A549 (cell line): Measurements from ENCODE around the gene MPST. TPM values are rescaled to one million over a fixed set of nuclear protein-coding genes. Genes with fewer than 3 reads are reported as not detected.

Experiments used
- ATAC-seq, 2 experiments: fragments of 200-7000 bp in 1 of 2; fragments of >200 bp in 1 of 2; cut with Nextera tagmentation in 1 of 2; cut with Tn5 transposase in 1 of 2; 3 replicates each; pipeline versions ENCODE4 v1.8.0 to v1.9.1; 2018 to 2020; ENCODE audit warnings: mild to moderate bottlenecking in 1 of 2, moderate library complexity in 1 of 2
- CTCF ChIA-PET: fragments of 300-600 bp; sonication (Branson Sonifier 250); formaldehyde crosslinking; extraction: SDS; loops from one replicate; lab custom pipeline; 2021; ENCODE audit warnings: antibody characterized with exemption, inconsistent platforms; lab: Yijun Ruan, JAX
- POLR2A ChIA-PET: fragments of 350-600 bp; formaldehyde crosslinking; extraction: SDS; loops from one replicate; lab custom pipeline; 2021; ENCODE audit warnings: antibody characterized with exemption, inconsistent platforms; lab: Yijun Ruan, JAX
- DNase-seq, 2 experiments: peaks; one replicate each; pipeline versions ENCODE4 v3.0.0 to v3.0.0-alpha.2; 2011 to 2016; ENCODE audit warnings: low read depth in 1 of 2, low spot score in 1 of 2
- FAIRE-seq: peaks from 2 replicates; lab custom pipeline; 2011; peaks lifted over from hg19 to GRCh38; lab: Jason Lieb, UNC
- H3K27ac ChIP-seq, 2 experiments: fragments of >200 bp; sonication (Bioruptor Twin); formaldehyde crosslinking; 3 replicates each; pipeline ENCODE4 v1.5.1; 2016 to 2017
- H3K4me1 ChIP-seq: fragments of >200 bp; sonication (Bioruptor Twin); formaldehyde crosslinking; 3 replicates; pipeline ENCODE4 v1.6.1; 2016
- H3K4me2 ChIP-seq: fragments of >200 bp; sonication (Bioruptor Twin); formaldehyde crosslinking; 3 replicates; pipeline ENCODE4 v1.6.1; 2016
- H3K4me3 ChIP-seq: fragments of >200 bp; sonication (Bioruptor Twin); formaldehyde crosslinking; 3 replicates; pipeline ENCODE4 v1.5.1; 2016
- H3K9me3 ChIP-seq: fragments of >200 bp; sonication (Bioruptor Twin); formaldehyde crosslinking; 3 replicates; pipeline ENCODE4 v1.6.1; 2016
- BHLHE40 ChIP-seq: IDR thresholded peaks from 2 replicates; pipeline ENCODE4 v1.6.1; 2012; ENCODE audit warnings: low read depth, low read length, inconsistent platforms
- CBX2 ChIP-seq: fragments of 200-600 bp; sonication (generic); IDR thresholded peaks from 2 replicates; pipeline ENCODE4 v1.6.1; 2016; ENCODE audit warnings: low read depth, mild to moderate bottlenecking, borderline replicate concordance
- EHMT2 ChIP-seq: fragments of 200-600 bp; sonication (generic); IDR thresholded peaks from 2 replicates; pipeline ENCODE4 v1.6.1; 2016; ENCODE audit warnings: antibody characterized with exemption, low read depth, mild to moderate bottlenecking, moderate library complexity
- EP300 ChIP-seq, 2 experiments: fragments of >200 bp; sonication (Bioruptor Twin); formaldehyde crosslinking; IDR thresholded peaks; 2 replicates in 1 of 2; 3 replicates in 1 of 2; pipeline ENCODE4 v1.6.1; 2016 to 2017
- FOSL2 ChIP-seq, 2 experiments: fragments of 450-650 bp in 1 of 2; fragments of >200 bp in 1 of 2; sonication (Bioruptor Twin) in 1 of 2; formaldehyde crosslinking; IDR thresholded peaks; 2 replicates each; pipeline versions ENCODE4 v1.5.0 to v1.6.1; 2016 to 2020; ENCODE audit warnings: mild to moderate bottlenecking in 1 of 2, moderate library complexity in 1 of 2
- HOXB5 ChIP-seq: fragments of 250-450 bp; sonication (Bioruptor Pico); IDR thresholded peaks from 2 replicates; pipeline ENCODE4 v1.5.0; 2020; ENCODE audit warnings: mild to moderate bottlenecking, moderate library complexity
- JUN ChIP-seq, 2 experiments: fragments of >200 bp; sonication (Bioruptor Twin); formaldehyde crosslinking; IDR thresholded peaks; 2 replicates in 1 of 2; 3 replicates in 1 of 2; pipeline ENCODE4 v1.6.1; 2016 to 2017
- JUNB ChIP-seq: fragments of >200 bp; sonication (Bioruptor Twin); formaldehyde crosslinking; IDR thresholded peaks from 2 replicates; pipeline ENCODE4 v1.6.1; 2016
- KDM1A ChIP-seq: fragments of 200-600 bp; sonication (generic); IDR thresholded peaks from 2 replicates; pipeline ENCODE4 v1.6.1; 2016; ENCODE audit warnings: low read depth, mild to moderate bottlenecking
- KDM5A ChIP-seq: fragments of 200-600 bp; sonication (generic); IDR thresholded peaks from 2 replicates; pipeline ENCODE4 v1.6.1; 2016; ENCODE audit warnings: antibody characterized with exemption, mild to moderate bottlenecking
- MAFK ChIP-seq: fragments of 450-650 bp; IDR thresholded peaks from 2 replicates; pipeline ENCODE4 v1.6.1; 2014; ENCODE audit not compliant: partially characterized antibody
- MAZ ChIP-seq: fragments of 150-350 bp; IDR thresholded peaks from 2 replicates; pipeline ENCODE4 v1.6.1; 2014; ENCODE audit warnings: antibody characterized with exemption, low read depth, low read length, borderline replicate concordance
- MYC ChIP-seq: IDR thresholded peaks from 2 replicates; pipeline ENCODE4 v1.6.1; 2012; ENCODE audit warnings: mild to moderate bottlenecking, inconsistent platforms, low read length, improper control_type of control experiment, borderline replicate concordance
- NFE2L2 ChIP-seq: fragments of 150-350 bp; conservative IDR thresholded peaks from 2 replicates; pipeline ENCODE4 v1.6.1; 2014; ENCODE audit warnings: low read length
- TP53 ChIP-seq: fragments of 250-450 bp; sonication (Bioruptor Pico); IDR thresholded peaks from 2 replicates; pipeline ENCODE4 v1.5.0; 2021; ENCODE audit warnings: mild to moderate bottlenecking, moderate library complexity
- ZC3H11A ChIP-seq: fragments of 450-650 bp; IDR thresholded peaks from 2 replicates; pipeline ENCODE4 v1.6.1; 2014; ENCODE audit warnings: antibody characterized with exemption, mild to moderate bottlenecking
- WGBS: methylation state at CpG from one replicate; pipeline ENCODE4 v1.1.6; 2017; ENCODE audit errors: missing lambda C conversion rate; 5-methylcytosine and 5-hydroxymethylcytosine counted together
- polyA plus RNA-seq, 4 experiments: library from polyadenylated mRNA; depleted of rRNA in 3 of 4; stranded (reverse); fragments of >200 nt; fragmentation: RNase III in 1 of 4; extraction: RNeasy Plus Mini Kit Qiagen cat#74134 plus additional on column Dnase treatment in 1 of 4; gene quantifications; 2 replicates in 3 of 4; 3 replicates in 1 of 4; pipeline ENCODE4 v1.2.3, GENCODE V29; 2011 to 2017
- TF ChIP-seq, protein P1 (sequence below): IDR thresholded peaks from 2 replicates; pipeline ENCODE4 v1.6.1; 2012
- TF ChIP-seq, protein P2 (sequence below): fragments of 250-450 bp; sonication (Bioruptor Pico); IDR thresholded peaks from 2 replicates; pipeline ENCODE4 v1.5.0; 2020; ENCODE audit warnings: low read depth, mild to moderate bottlenecking, moderate library complexity
- TF ChIP-seq, protein P3 (sequence below): fragments of >200 bp; sonication (Bioruptor Twin); formaldehyde crosslinking; IDR thresholded peaks from 3 replicates; pipeline ENCODE4 v1.6.1; 2016
- TF ChIP-seq, protein P4 (sequence below): IDR thresholded peaks from 2 replicates; pipeline ENCODE4 v1.6.1; 2012
- TF ChIP-seq, protein P5 (sequence below): fragments of 200-600 bp; sonication (generic); IDR thresholded peaks from 2 replicates; pipeline ENCODE4 v1.6.1; 2016; ENCODE audit warnings: antibody characterized with exemption, mild to moderate bottlenecking, moderate library complexity

MPST gene
- polyA plus RNA-seq, 2 of the 4 experiments (the other 2 are of a cell fraction), result 44.2 to 63.3 TPM

DNA sequence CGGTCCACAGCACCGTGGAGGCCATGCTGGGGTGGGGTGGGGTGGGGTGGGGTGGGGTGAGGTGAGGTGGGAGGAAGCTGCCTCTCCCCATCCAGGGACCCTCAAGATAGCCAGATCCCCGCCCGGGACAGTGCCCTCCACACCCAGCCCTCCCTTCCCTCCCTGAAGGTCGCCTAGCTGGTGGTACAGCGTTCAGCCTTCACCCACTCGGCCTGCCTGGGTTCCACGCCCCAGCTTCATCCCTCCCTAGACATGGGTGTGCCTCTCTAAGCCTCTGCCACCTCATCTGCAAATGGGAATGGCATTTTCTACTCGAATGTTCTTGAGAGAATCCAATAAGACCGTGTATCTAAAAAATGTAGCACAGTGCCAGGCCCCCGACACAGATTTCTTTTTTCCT is 49.8 kb downstream of the MPST start (continued):
- TF ChIP-seq CBX2, result no peak
- TF ChIP-seq, protein P1, sequence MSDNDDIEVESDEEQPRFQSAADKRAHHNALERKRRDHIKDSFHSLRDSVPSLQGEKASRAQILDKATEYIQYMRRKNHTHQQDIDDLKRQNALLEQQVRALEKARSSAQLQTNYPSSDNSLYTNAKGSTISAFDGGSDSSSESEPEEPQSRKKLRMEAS, result no peak

DNA sequence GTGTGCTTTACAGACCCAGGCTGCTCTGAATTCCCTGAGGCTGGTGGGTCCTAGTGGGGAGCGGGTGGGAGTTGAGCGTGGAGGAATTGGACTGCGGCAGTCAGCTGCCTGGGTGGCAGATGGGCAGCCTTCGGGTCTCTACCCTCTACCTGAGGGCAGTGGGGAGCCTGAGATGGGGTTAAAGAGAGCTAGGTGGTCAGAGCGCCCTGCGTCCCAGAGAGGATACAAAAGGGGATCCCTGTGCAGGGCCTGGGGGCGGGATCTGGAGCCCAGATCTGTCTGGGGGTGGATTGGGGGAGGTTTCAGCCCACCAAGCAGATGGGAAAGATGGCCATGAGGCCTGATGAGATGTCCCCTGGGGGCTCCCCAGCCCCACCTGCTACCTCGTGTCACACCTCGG is 50.2 kb downstream of the MPST start:
- POLR2A ChIA-PET, result interaction anchor here (1.8 kb wide), 1 partner anchor 18 kb away, joined by 6 read pairs; the partner anchor contains the start of gene KCTD17
- DNase-seq, result no peak
- H3K4me3 ChIP-seq, result no peak overlapping the region
- no peak overlapping the region for H3K4me2 ChIP-seq
- no peaks in the 10 kb centered on the region for H3K9me3 ChIP-seq
- H3K4me1 ChIP-seq, result no peaks in the 10 kb centered on the region
- no peak overlapping the region for H3K27ac ChIP-seq
- ATAC-seq, result no peak
- WGBS, result 77% methylated on average over 5 of the region's 9 CpGs
- CTCF ChIA-PET, result interaction anchor here (1.1 to 1.3 kb wide), 4 partner anchors 9 to 191 kb away, joined by 4 to 5 read pairs (median 4); no protein-coding TSS in a partner anchor
- FAIRE-seq, result no peak
- TF ChIP-seq, protein P2, sequence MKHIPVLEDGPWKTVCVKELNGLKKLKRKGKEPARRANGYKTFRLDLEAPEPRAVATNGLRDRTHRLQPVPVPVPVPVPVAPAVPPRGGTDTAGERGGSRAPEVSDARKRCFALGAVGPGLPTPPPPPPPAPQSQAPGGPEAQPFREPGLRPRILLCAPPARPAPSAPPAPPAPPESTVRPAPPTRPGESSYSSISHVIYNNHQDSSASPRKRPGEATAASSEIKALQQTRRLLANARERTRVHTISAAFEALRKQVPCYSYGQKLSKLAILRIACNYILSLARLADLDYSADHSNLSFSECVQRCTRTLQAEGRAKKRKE (CRISPR knock-in tag), result no peak
- TF ChIP-seq MYC, result no peak
- TF ChIP-seq, protein P3, sequence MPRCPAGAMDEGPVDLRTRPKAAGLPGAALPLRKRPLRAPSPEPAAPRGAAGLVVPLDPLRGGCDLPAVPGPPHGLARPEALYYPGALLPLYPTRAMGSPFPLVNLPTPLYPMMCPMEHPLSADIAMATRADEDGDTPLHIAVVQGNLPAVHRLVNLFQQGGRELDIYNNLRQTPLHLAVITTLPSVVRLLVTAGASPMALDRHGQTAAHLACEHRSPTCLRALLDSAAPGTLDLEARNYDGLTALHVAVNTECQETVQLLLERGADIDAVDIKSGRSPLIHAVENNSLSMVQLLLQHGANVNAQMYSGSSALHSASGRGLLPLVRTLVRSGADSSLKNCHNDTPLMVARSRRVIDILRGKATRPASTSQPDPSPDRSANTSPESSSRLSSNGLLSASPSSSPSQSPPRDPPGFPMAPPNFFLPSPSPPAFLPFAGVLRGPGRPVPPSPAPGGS, result no peak
- TF ChIP-seq MAFK, result no peak
- no peak for TF ChIP-seq EP300 (IDR thresholded peaks at IDR 0.05)
- no peak for TF ChIP-seq HOXB5 (CRISPR knock-in tag)
- no peak for TF ChIP-seq NFE2L2
- no peak for TF ChIP-seq JUN (IDR thresholded peaks at IDR 0.05)
- TF ChIP-seq KDM1A, result no peak
- no peak for TF ChIP-seq BHLHE40
- TF ChIP-seq EHMT2, result no peak
- TF ChIP-seq, protein P4, sequence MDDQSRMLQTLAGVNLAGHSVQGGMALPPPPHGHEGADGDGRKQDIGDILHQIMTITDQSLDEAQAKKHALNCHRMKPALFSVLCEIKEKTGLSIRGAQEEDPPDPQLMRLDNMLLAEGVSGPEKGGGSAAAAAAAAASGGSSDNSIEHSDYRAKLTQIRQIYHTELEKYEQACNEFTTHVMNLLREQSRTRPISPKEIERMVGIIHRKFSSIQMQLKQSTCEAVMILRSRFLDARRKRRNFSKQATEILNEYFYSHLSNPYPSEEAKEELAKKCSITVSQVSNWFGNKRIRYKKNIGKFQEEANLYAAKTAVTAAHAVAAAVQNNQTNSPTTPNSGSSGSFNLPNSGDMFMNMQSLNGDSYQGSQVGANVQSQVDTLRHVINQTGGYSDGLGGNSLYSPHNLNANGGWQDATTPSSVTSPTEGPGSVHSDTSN, result no peak
- TF ChIP-seq JUNB, result no peak
- TF ChIP-seq, protein P5, sequence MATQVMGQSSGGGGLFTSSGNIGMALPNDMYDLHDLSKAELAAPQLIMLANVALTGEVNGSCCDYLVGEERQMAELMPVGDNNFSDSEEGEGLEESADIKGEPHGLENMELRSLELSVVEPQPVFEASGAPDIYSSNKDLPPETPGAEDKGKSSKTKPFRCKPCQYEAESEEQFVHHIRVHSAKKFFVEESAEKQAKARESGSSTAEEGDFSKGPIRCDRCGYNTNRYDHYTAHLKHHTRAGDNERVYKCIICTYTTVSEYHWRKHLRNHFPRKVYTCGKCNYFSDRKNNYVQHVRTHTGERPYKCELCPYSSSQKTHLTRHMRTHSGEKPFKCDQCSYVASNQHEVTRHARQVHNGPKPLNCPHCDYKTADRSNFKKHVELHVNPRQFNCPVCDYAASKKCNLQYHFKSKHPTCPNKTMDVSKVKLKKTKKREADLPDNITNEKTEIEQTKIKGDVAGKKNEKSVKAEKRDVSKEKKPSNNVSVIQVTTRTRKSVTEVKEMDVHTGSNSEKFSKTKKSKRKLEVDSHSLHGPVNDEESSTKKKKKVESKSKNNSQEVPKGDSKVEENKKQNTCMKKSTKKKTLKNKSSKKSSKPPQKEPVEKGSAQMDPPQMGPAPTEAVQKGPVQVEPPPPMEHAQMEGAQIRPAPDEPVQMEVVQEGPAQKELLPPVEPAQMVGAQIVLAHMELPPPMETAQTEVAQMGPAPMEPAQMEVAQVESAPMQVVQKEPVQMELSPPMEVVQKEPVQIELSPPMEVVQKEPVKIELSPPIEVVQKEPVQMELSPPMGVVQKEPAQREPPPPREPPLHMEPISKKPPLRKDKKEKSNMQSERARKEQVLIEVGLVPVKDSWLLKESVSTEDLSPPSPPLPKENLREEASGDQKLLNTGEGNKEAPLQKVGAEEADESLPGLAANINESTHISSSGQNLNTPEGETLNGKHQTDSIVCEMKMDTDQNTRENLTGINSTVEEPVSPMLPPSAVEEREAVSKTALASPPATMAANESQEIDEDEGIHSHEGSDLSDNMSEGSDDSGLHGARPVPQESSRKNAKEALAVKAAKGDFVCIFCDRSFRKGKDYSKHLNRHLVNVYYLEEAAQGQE, result no peak
- no peak for TF ChIP-seq KDM5A
- TF ChIP-seq TP53 (CRISPR knock-in tag), result no peak
- TF ChIP-seq MAZ, result no peak
- TF ChIP-seq ZC3H11A, result no peak
- TF ChIP-seq FOSL2 (IDR thresholded peaks at IDR 0.05), result no peak
- TF ChIP-seq FOSL2 (CRISPR knock-in tag; IDR thresholded peaks at IDR 0.05), result no peak
